Lower leg skin (tissue), 3 donors: Measurements from ENCODE around the gene PVALB.

ENCODE experiments used
- POLR2A ChIP-seq, 2 donors: fragments of 450-650 bp; IDR thresholded peaks; one replicate each; pipeline ENCODE4 v1.6.1; 2016 to 2017; ENCODE audit warnings: antibody characterized with exemption in 2 of 2, mild to moderate bottlenecking in 1 of 2, moderate library complexity in 1 of 2
- TF ChIP-seq, protein P1 (sequence below), 3 donors: fragments of 450-650 bp; IDR thresholded peaks; one replicate each; pipeline ENCODE4 v1.5.1; 2016; ENCODE audit warnings: antibody characterized with exemption in 3 of 3, mild to moderate bottlenecking in 3 of 3, moderate library complexity in 2 of 3

DNA sequence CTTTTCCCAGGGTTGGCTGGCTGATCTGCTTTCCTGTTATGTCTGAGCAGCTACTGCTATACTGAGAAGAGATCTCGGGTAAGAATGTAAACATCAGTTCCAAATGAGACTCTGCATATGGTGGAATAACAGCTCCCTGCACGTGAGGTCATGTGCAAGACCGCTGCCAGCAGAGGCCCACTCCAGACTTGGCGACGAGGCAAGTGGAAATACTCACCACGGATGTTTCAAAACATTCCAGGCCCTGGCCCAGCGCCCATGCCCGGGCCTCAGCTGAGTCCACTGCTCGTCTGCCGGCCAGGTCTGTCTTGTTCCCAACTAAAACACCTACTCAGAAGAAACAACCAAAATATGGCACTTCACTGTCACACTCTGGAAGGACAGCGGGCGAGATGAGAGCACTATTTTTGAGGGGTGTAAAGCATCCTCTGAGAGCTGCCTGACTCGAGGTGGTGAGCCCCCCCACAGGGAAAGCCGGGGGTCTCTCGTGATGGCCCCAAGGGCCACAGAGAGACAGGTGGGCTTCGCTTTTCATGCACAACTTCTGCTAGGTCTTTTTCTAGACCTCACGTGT lies 54.1 kb downstream of the PVALB start:
- TF ChIP-seq, protein P1, sequence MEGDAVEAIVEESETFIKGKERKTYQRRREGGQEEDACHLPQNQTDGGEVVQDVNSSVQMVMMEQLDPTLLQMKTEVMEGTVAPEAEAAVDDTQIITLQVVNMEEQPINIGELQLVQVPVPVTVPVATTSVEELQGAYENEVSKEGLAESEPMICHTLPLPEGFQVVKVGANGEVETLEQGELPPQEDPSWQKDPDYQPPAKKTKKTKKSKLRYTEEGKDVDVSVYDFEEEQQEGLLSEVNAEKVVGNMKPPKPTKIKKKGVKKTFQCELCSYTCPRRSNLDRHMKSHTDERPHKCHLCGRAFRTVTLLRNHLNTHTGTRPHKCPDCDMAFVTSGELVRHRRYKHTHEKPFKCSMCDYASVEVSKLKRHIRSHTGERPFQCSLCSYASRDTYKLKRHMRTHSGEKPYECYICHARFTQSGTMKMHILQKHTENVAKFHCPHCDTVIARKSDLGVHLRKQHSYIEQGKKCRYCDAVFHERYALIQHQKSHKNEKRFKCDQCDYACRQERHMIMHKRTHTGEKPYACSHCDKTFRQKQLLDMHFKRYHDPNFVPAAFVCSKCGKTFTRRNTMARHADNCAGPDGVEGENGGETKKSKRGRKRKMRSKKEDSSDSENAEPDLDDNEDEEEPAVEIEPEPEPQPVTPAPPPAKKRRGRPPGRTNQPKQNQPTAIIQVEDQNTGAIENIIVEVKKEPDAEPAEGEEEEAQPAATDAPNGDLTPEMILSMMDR (IDR thresholded peaks at IDR 0.05), result no peak
- TF ChIP-seq POLR2A (IDR thresholded peaks at IDR 0.05), result no peak
